GM21717 (cell line): ENCODE results near the gene CEP55.

Experiments
- ATAC-seq: cut with Tn5 transposase; IDR thresholded peaks from one replicate; pipeline ENCODE4 v1.9.1; 2021; ENCODE audit warnings: mild to moderate bottlenecking, moderate library complexity; ENCODE audit not compliant: unreplicated experiment

CEP55 gene

GRCh38 chr10:93559490-93559889 is 63.1 kb downstream of the CEP55 start:
- no peak for ATAC-seq

- no peak for ATAC-seq
Measured at GRCh38 chr10:93560541-93560940, 64.1 kb downstream of the CEP55 start.

GRCh38 chr10:93565446-93565845 is 69.0 kb downstream of the CEP55 start:
- ATAC-seq = no peak

- no peak for ATAC-seq
Measured at GRCh38 chr10:93566435-93567276, 70.2 kb downstream of the CEP55 start, which contains the start of gene FFAR4. FFAR4 (plus strand) TSS chr10:93566665; CDS start chr10:93566721, 56 bp downstream.

- ATAC-seq = no peak
Measured at GRCh38 chr10:93567277-93568104, 71.1 kb downstream of the CEP55 start.

- ATAC-seq = no peak
Measured at GRCh38 chr10:93568105-93568390, 71.6 kb downstream of the CEP55 start.

GRCh38 chr10:93570383-93570782 is 74.0 kb downstream of the CEP55 start:
- no peak for ATAC-seq

- ATAC-seq = no peak
Measured at GRCh38 chr10:93572606-93573005, 76.2 kb downstream of the CEP55 start.

GRCh38 chr10:93573051-93573909 is 76.9 kb downstream of the CEP55 start:
- no peak for ATAC-seq

- no peak for ATAC-seq
Measured at GRCh38 chr10:93573924-93574323, 77.5 kb downstream of the CEP55 start.

GRCh38 chr10:93576888-93577287 is 80.5 kb downstream of the CEP55 start:
- ATAC-seq = no peak

GRCh38 chr10:93577565-93577964 is 81.2 kb downstream of the CEP55 start:
- no peak for ATAC-seq
